Activated T-cell treated with anti-CD3 and anti-CD28 coated beads for 4 hours (primary cell): Measurements from ENCODE around the gene TSSK3.
"Not testable (repeated sequence)": the region's sequence is repeated elsewhere in the genome, so short reads cannot be mapped to it uniquely, and the experiment has no call there.

Experiments used
- DNase-seq: peaks from one replicate; pipeline ENCODE4 v3.0.0-alpha.2; 2020

Gene TSSK3

GRCh38 chr1:32365445-32365844 is 3.1 kb downstream of the TSSK3 start:
- no peak for DNase-seq

DNA sequence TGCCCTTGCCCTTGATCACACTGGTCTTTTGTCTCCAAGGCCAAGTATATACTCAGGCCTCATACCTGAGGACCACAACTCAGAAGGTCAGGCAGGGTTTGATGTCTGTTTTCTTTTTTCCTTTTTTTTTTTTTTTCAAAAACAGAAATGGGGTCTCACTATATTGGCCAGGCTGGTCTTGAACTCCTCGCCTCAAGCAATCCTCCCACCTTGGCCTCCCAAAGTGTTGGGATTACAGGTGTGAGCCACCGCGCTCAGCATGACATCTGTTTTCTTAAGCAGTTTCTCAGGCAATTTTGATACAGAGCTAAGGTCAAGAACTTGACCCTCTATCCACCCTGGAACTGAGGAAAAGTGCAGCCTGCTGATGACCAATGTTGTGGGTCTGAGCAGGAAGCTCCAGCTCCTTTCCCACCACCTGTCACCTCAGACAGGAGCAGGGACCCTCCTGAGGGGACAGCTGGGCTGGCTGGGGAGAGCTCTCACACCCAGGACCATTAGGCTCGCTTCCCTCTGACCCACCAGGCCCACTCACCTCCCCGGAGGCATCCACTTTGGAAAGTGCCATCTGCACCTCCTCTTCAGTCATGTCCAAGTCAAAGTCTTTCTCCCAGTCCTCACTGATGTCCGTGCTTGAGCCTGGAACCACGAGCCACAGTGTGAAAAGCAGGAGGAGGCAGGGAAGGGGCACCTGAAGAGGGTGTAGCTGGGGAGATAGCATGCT is 5.7 kb downstream of the TSSK3 start:
- no peak for DNase-seq

DNA sequence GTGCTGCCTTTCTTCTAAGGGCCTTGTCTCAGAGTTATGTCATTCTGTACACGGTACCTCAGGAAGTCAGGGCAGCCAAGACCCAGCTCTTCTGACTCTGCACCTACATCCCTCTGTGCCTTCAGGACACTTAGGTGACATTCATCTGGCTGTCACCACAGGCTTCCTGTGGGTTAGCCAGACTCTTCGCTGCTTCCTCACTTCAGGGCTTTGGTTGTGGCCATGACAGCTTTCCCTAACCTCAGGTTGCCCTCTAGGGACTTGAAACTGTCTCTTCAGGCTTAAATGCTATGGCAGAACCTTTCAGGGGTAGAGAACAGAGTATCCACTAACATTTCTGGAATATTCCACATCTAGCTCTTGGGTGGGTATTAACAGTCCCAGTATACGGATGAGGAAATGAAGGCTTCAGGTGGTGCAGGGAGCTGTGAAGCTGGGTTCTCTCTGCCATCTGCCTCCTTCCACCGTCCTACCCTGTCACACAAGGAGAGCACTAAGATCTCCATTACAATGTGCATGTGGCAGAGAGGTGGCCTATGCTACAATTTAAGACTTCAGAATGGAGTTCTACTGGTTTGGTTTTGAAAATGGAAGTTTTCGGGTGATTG is 9.9 kb downstream of the TSSK3 start:
- peak; percentile 22 for DNase-seq

GRCh38 chr1:32373996-32374592 is 11.8 kb downstream of the TSSK3 start:
- DNase-seq, result no peak

DNA sequence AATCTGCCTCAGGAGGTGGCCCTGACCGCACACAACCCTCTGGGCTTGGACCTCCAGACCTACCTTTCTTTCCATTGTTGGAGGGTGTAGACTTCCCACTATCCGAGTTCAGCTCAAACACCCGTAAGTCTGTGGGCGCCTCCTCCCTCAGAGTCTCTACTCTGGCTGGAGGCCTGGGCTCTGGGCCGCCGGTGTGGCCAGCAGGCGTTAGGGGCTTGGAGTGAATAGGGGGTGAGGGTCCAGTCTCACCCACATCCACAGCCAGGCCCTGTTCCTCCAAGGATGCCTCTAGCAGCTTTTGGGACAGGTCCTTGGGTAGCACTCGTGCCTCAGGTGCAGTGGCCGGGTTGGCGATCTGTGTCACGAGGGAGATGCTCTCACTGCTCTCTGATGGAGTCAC is 13.9 kb downstream of the TSSK3 start:
- DNase-seq, result no peak

DNA sequence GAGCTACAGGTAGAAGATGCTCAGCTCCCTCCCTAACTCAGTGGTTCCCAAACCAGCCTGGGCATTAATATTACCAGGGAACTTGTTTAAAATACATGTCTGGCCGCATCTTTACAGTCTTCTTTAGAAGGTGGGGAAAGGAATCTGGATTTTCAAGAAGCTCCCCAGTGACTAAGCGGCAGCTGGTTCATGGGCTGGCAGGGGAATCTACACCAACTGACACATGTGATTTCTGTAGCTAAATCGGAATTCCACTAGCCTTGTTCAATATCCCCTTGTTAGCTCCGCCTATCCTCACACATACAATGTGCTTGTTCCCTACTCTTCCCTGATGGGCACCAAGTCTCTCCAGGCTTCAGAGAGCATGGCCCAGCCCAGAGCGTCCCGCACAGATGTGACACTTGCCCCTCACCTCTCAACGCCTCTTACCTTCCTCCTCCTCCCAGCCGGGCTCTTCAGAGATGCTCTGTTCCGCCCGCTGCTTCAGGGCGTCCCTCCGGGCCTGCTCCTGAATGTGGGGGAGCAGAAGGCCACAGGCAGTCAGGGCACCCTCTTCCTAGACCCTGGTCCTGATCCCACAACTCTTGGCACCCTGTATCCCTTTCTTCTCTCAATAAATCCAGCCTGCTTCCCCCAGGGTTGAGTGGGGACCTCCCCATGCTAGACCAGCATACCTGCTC is 15.3 kb downstream of the TSSK3 start:
- DNase-seq, result no peak

DNA sequence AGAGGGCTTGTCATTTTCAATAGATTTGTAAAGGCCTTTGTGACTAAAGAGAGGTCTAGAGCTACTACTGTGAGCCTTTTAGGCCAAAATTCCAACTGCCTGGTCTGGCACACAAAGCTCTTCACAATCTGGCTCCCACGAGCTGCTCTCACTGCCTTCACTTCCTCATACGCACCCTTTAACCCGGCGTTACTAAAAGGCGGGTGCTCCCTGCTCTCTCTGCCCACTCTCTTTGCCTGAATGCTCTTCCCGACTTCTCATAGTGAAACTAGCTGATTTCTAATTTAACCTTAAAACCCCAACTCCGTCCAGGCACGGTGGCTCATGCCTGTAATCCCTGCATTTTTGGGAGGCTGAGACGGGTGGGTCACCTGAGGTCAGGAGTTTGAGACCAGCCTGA is 17.7 kb downstream of the TSSK3 start:
- DNase-seq, result no peak

DNA sequence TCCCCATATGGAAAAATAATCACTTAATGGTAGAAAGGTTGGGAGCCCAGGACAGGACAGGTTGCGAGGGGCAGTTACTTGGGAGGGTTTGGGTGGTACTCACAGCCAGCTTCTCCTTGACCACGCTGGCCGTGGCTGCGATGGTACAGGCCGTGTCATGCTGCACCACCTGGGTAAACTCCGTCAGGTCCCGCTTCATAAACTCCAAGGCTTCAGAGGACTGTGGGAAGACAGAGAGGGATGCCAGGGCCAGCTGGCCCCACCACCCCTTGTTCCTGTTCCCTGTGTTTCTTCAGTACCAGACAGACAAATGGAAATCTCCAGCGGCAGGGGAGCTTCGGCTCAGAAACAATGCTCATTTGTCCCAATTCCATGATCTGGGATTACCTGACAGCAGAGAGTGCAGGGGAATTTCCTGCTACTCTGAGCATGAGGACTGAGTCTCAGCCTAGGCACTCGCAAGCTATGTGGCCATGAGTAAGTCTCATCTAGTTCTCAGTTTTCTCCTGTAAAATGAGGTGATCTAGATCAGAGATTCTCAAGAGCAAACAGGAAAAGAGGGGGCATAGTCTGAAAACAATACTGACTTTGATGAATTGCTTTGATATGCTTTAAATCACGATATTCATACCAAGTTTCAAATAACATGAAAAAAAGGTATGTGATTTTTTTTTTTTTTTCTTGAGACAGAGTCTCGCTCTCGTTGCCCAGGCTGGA is 24.5 kb downstream of the TSSK3 start:
- DNase-seq, result no peak

DNA sequence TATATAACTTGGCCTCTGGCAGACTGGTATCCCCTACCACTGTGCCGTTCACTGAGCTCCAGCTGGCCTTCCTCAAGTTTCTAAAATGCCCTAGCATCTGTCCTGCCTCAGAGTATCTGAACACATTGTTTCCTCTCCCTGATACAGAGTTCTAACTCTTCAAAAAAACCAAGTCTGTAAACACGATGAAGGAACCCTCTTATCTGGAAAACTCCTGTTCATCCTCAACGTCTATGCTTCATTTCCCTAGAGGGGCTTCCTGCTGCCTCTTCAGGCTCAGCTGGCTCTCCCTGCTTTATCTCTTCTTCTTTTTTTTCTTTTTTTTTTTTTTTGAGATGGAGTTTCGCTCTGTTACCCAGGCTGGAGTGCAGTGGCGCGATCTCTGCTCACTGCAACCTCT is 26.3 kb downstream of the TSSK3 start:
- no peak for DNase-seq

DNA sequence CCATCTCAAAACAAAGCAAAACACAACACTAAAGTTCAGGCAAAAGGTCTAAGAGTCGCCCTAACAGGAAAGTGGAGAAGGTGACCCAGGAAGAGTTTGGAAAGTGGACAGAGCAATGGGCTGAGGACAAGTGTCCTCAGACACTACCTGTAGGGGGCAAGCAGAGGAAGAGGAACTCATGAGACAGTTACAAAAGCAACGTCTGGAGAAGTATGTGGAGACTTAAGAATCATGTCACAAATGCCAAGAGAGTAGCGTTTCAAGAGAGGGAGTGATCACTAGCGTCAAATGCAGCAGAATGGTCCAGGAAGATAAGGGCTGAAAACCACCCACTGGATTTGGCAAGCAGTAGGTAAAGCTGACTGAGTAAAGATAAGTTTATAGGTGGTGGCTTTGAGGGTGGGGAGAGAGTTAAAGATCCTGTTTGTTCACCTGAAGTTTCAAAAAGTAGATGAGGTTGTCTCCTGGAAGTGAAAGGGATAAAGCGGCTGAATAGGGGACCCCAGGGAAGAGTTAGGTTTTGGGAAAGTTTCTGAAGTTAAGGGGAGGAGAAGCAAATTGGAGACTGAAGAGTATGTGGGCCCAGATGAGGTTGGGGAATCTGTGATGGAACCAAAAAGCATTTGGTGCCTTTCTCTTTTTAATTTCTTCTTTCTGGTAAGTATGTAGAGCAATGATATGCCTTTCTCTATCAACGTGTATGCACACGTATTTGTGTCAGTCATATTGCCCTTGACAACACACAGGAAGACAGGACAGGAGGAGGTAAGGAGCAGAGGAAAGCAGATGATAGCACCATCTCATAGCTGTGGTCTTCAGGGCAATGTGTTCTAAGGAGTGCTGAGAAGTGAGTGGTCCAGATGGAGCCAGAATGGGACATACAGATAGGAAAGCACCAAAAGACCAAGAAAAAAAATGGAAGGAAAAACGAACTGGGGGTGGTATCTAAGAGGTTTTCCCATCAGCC is 28.8 kb downstream of the TSSK3 start:
- DNase-seq, result no peak

- no peak for DNase-seq
These were observed 30.0 kb downstream of the TSSK3 start for GRCh38 chr1:32392325-32392724.

- no peak for DNase-seq
These were observed 30.8 kb downstream of the TSSK3 start for GRCh38 chr1:32393136-32393535.

- DNase-seq, result peak; percentile 8
These were observed 31.4 kb downstream of the TSSK3 start for GRCh38 chr1:32393832-32394140.

DNA sequence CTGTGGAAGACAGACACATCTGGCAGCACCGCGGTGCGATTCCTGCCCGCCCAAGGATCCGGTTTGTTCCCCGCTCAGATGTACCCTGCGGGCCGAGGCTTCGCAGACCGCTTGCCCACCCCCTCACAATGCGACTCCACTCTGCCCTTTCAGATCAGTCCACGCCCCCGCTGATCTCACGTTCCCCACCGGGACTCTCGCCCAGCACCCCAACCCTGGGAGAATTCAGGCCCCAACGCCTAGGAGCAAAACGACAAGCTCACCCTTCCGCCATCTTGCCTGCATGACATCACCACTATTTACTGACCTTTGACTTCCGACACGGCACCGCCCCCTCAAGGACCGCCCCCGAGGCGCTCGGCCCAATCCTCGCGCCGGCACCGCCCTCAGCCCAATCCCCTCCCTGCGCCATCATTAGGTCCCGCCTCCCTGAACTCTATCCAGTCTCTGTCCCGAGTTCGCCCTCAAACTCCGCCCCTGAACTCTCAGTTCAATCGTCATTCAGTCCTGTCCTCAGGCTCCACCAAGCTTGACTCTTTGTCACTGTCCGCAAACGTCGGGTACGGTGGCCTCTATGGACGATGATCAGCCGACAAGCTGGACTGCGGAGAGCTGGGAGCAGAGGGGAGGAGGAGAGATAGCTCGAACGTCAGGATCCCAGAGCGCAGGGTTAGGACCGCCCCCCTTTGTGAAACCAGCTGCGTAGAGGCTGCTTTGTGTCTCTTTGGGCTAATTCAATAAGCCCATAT is 32.0 kb downstream of the TSSK3 start, which contains the start of gene BSDC1:
Gene BSDC1 (minus strand): TSS at position 301 of the 749 bp plus-strand sequence. CDS start 27 bp downstream, at position 274.
- peak; percentile 98 for DNase-seq

DNA sequence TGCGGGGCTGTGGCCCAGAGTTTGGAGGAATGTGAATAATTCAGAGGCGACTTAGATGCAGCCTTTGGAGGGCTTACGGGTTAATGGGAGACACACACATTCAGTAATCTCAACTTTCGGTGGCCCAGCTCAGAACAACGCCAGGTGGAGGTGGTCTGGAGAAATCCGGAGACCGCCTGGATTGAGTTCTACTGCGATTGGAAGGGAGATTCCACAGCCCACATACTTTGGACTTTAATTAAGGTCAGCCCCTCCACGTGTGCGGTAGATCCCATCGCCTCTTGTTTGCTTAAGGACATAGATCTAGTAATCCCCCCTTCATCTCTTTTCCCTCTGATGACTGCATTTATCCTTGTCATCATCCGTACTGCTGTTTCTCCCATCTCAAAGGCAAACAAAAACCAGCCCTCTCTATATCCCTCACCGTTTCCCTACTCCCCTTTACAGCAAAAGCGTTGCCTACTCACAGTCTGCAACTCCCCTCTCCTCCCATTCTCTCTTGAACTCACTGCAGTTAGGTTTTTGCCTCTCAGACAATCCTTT is 32.6 kb downstream of the TSSK3 start:
- no peak for DNase-seq

DNA sequence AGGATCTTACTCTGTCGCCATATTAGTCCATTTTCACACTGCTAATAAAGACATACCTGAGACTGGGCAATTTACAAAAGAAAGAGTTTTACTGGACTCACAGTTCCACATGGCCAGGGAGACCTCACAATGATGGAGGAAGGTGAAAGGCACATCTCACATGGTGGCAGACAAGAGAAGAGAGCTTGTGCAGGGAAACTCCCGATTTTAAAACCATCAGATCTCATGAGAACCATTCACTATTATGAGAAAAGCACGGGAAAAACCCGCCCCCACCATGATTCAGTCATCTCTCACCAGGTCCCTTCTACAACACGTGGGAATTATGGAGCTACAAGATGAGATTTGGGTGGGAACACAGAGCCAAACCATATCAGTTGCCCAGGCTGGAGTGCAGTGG is 34.2 kb downstream of the TSSK3 start:
- DNase-seq, result not testable (repeated sequence)

DNA sequence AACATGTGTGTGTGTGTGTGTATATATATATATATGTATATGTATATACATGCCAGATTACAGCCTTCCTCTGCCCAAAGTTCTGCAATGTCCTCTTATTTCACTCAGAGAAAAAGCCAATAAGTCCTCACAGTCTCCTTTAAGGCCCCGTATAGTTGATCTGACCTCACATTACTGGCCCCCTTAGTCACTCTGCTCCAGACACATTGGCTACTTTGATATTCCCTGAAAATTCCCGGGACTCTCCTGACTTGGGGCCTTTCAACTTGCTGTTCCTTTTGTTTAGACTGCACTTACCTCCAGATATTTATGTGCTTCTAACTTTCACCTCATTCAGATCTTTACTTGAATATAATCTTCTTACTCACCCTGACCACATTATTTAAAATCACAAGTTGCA is 36.1 kb downstream of the TSSK3 start:
- DNase-seq, result no peak

- DNase-seq, result no peak
These were observed 37.5 kb downstream of the TSSK3 start for GRCh38 chr1:32399843-32400242.

DNA sequence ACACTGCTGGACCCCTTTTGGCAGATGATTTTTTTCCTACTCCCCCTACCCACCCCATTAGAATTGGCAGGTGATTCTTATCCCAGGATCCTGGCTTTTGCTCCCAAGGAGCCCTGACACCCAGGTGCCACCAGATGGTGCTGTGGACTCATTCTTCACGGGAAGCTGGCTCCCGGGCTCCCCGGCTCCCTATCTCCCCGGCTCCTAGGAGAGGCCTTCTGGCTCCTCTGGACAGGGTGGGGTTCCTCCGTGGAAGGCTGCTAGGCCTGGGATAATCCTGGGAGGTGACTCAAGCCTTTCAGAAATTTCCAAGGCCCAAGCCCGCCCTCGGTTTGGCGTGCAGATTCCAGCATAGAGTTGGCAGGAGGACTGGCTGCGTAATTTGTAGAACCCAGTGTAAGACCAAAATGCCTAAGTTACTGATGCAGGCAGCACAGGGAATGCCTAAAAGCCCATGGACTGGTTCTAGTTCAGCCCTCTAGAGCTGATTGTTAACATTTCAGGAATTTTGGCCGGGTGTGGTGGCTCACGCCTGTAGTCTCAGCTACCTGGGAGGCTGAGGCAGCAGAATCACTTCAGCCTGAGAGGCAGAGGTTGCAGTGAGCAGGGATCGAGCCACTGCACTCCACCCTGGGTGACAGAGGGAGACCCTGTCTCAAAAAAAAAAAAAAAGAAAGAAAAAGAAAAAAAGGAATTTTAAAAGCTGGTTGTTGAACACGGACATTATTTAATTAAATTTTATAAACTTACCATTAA is 38.7 kb downstream of the TSSK3 start:
- peak; percentile 31 for DNase-seq

DNA sequence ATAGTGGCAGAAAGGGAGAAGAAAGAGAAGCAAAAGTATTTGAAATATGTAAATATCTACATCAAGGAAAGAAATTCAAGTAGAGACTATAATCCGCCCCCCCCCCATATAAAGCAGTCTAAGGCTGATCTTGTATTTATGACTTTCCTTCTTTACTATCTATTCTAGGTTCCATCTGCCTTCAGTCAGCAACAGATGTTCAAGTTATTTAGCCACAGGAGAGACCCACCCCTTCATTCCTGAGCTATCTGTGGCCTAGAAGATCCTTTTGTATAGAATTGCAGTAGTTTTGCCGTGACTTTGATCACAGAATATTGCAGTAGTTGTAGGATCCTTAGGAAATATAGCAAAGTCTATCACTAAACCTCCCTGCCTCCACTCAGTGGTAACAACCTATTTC is 42.6 kb downstream of the TSSK3 start:
- no peak for DNase-seq
